Right lobe of liver (tissue), 4 donors: ENCODE results near the gene PNRC1.

Experiments
- POLR2A ChIP-seq: fragments of 450-650 bp; IDR thresholded peaks from one replicate; pipeline ENCODE4 v1.6.1; 2017; ENCODE audit warnings: antibody characterized with exemption, mild to moderate bottlenecking
- TF ChIP-seq, protein P1 (sequence below), 4 donors: fragments of 200-600 bp in 3 of 4; fragments of 450-650 bp in 1 of 4; IDR thresholded peaks; one replicate each; pipeline versions ENCODE4 v1.5.1 to v1.8.0; 2016 to 2022; ENCODE audit warnings: antibody characterized with exemption in 4 of 4, mild to moderate bottlenecking in 2 of 4
- donor health status: DM: no; HTN: no; CAD: no.
- donor health status: DM: no; HTN: no; CAD: no.
- donor health status: DM: no; HTN: yes; CAD: no.

- TF ChIP-seq, protein P1, sequence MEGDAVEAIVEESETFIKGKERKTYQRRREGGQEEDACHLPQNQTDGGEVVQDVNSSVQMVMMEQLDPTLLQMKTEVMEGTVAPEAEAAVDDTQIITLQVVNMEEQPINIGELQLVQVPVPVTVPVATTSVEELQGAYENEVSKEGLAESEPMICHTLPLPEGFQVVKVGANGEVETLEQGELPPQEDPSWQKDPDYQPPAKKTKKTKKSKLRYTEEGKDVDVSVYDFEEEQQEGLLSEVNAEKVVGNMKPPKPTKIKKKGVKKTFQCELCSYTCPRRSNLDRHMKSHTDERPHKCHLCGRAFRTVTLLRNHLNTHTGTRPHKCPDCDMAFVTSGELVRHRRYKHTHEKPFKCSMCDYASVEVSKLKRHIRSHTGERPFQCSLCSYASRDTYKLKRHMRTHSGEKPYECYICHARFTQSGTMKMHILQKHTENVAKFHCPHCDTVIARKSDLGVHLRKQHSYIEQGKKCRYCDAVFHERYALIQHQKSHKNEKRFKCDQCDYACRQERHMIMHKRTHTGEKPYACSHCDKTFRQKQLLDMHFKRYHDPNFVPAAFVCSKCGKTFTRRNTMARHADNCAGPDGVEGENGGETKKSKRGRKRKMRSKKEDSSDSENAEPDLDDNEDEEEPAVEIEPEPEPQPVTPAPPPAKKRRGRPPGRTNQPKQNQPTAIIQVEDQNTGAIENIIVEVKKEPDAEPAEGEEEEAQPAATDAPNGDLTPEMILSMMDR (IDR thresholded peaks at IDR 0.05): no peak
- TF ChIP-seq POLR2A: no peak
Observed at GRCh38 chr6:89034586-89035251, 45.8 kb upstream of the PNRC1 start.
